Measurements from ENCODE around the gene HOXD1.

DNA sequence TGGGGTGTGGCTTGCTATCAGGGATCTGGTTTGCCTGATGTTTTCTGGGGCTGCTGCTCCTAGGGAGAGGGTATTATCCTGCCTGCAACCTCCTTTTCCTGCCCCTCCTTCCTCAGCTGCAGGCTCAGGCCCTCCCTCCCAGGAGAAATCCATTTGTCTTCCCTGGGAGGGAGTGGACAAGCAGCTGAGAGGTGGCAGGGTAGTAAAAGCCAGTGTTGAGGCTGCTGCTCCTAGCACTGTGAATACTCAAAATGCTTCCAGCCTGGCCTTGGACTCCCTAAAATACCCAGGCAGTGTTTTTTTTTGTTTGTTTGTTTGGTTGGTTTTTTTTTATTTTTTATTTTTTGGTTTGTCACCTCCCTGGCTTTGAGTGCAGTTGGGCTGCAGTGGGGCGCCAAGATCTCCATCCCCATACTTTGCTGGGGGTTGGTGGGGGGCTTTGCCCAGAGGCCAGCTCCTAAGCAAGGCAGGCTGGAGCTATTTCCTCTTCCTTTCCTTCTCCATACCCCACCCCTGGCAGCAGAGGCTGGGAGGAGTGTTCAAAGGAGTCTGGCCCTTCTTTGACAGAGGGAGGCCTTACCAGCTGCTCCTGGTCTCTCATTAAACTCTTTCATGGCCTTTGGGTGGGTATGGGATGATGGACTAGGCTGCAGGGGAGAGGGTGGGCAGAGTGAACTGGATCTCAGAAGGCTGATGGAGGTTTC, 17.7 kb upstream of the HOXD1 start:
- no peak for TF ChIP-seq TAF1 (IDR thresholded peaks at IDR 0.05; ENCODE audit: borderline replicate concordance, insufficient read depth, low read length)
- no peak for TF ChIP-seq POLR2AphosphoS5 (IDR thresholded peaks at IDR 0.05; ENCODE audit: low read depth, low read length)
- TF ChIP-seq SIN3A (IDR thresholded peaks at IDR 0.05; ENCODE audit: borderline replicate concordance, insufficient read depth, low read length): no peak

Data from PFSK-1 (cell line).